Measurements from ENCODE around the gene SLC4A11. TPM values are rescaled to one million over a fixed set of nuclear protein-coding genes. Genes with fewer than 3 reads are reported as not detected.

SLC4A11 gene
- total RNA-seq, 1 experiment from 2014 or later: 0.24 TPM

DNA sequence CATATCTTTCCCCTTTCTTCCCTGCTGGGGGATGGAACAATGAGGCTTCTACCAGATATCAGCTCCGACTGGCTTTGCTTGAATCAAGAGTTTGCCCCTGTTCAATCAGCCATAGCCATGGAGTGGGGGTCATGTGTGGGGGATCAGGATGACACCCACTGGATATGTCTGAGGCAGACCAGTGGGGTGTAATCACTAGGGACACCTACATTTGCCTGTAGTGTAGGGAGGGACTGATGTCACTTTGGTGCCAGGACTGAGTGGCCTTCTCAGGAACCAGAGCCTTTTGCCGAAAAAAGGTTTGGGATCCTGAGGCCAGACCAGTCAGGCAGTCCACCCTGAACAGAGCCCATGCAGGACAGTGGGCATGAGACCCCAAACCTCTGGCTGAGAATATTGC is 28.6 kb downstream of the SLC4A11 start:
- Histone ChIP-seq H3K4me3 (peak overlapping the region; percentile 92), H3K27me3 (replicated peaks) (no peaks in the 10 kb centered on the region), H3K9me3 (replicated peaks) (no peaks in the 10 kb centered on the region), H3K4me1 (replicated peaks) (peaks cover 15% of the 10 kb centered on the region), H3K27ac (0 out of 2 replicates have a peak overlapping the region, but pooled peaks have one; percentile 88), H3K36me3 (peaks cover 32% of the 10 kb centered on the region)
- no peak for DNase-seq (ENCODE audit: low read depth in 1 of 2, low spot score in 2 of 2)

DNA sequence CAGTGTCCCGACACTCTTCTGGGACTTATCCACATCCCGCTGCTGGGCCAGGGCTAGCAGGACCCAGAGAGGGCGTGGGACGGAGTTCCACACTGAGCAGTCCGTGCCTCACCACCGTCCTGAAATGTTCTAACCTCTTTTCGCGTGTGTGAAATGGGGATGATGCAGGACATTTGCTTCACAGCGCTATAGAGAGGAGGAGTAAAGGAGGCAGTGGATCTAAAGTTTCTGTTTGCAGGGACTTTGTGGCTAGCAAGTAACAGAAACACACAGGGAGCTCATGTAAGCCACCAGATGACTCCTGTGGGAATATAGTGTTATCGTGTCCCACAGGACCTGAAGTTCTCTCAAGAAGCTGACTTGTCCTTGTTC is 29.1 kb downstream of the SLC4A11 start:
- Histone ChIP-seq H3K36me3 (peaks cover 29% of the 10 kb centered on the region), H3K4me1 (replicated peaks) (peaks cover 15% of the 10 kb centered on the region), H3K27me3 (replicated peaks) (no peaks in the 10 kb centered on the region), H3K4me3 (peak overlapping the region; percentile 92), H3K27ac (peak overlapping the region; percentile 88; the same call in 1 of the 2 replicates), H3K9me3 (replicated peaks) (no peaks in the 10 kb centered on the region)
- no peak for DNase-seq (ENCODE audit: low read depth in 1 of 2, low spot score in 2 of 2)

DNA sequence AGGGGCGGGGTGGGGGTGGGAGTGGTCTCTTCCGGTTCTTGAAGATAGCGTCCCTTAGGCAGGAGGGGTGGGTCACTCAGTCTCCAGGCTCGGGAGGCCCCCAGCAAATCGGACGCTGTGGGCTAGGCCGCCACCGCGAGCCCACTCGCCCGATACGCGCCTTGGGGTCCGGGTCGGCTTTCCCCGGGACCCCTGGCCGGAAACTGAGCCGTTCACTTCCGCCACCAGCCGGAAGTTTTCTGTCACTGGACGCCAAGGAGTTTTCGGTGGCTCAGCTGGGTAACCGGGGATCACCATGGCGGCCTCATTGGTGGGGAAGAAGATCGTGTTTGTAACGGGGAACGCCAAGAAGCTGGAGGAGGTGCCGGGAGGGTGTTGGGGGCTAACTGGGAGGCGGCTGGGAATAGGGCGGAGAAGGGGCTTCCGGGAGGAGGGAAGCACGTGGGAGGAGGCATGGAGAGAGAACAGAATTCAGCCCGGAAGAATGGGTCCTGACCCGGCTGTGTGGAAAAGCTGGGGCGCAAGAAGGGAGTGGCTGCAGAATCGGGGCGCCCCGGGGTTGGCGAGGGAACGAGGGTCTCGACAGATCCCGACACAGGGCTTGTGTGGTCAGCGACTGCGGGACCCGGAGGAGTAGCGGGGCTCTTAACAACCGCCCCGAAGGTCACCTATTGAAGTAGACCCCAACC is 29.6 kb downstream of the SLC4A11 start, which contains the start of gene ITPA:
Gene ITPA, plus strand, starts transcription at position 242 of the 689 bp plus-strand sequence. Its CDS starts 54 bp downstream, at position 296.
- Histone ChIP-seq H3K36me3 (peaks cover 26% of the 10 kb centered on the region), H3K4me3 (peak within 1 kb of the TSS; percentile 92), H3K9me3 (replicated peaks) (no peaks in the 10 kb centered on the region), H3K27ac (peak within 1 kb of the TSS; percentile 88), H3K4me1 (replicated peaks) (peaks cover 15% of the 10 kb centered on the region), H3K27me3 (replicated peaks) (no peaks in the 10 kb centered on the region)
- peak; percentile 60 to 61 for DNase-seq (ENCODE audit: low read depth in 1 of 2, low spot score in 2 of 2)

DNA sequence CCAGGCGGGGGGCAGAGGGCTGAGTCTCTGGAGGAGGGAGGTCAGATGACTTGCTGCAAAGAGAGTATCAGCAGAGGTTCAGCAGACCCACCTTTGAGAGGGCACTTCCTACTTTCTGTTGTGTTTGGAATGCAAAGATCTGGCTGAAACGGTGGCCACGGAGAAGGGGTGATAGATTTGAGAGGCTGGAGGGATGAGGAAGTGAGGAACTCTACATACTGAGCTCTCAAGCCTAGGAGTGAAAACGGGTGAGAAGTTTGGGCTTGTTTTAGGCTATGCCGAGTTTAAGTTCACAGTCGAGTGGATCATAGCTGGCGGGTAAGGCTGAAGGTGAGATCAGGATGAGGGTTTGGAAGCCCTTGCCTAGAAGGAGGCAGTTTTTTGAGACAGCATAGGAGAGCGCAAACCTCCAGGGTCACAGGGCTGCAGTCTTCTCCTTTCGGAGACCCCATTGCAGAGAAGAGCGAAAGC is 30.2 kb downstream of the SLC4A11 start:
- Histone ChIP-seq H3K9me3 (replicated peaks) (no peaks in the 10 kb centered on the region), H3K4me1 (replicated peaks) (peaks cover 17% of the 10 kb centered on the region), H3K27me3 (replicated peaks) (no peaks in the 10 kb centered on the region), H3K36me3 (peaks cover 23% of the 10 kb centered on the region), H3K27ac (peak overlapping the region; percentile 88), H3K4me3 (peak overlapping the region; percentile 92)
- DNase-seq (ENCODE audit: low read depth in 1 of 2, low spot score in 2 of 2): no peak

DNA sequence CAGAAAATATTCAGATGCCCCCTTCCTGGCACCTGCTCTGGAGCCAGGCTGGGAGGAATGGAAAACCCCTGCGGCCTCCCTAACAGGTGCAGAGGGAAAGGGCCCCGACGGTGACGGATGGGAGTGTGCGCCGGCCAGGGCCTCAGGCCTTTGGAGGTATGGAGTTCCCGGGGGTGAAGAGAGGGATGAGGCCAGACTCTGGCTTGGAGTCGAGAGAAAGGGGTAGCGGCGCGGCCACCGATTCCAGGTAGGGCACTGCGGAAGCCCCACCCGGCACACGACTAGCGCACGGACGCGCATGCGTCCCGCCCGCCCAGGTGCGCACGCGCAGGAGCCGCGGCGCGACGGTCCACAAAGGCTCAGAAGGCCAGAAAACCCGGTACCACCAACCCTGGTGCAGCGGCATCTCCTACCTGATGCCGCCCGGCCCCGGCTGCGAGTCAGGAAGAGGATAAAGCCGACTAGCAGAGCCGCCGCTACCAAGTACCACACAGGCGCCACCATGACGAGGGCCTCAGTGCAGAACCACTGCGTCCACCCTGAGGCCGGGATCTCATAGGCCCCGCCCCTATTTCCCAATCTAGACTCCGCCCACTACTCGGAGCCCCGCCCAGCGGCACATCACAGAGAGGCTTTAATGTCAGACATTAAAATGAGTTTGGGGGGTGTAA is 34.7 kb downstream of the SLC4A11 start, which contains the start of gene DDRGK1:
Gene DDRGK1, minus strand, starts transcription at position 559 of the 671 bp plus-strand sequence. Its CDS starts 55 bp downstream, at position 504.
- Histone ChIP-seq H3K9me3 (replicated peaks) (no peaks in the 10 kb centered on the region), H3K4me3 (peak within 1 kb of the TSS; percentile 67), H3K36me3 (peaks cover 35% of the 10 kb centered on the region), H3K27ac (no peak within 1 kb of the TSS), H3K27me3 (replicated peaks) (no peaks in the 10 kb centered on the region), H3K4me1 (replicated peaks) (peaks cover 20% of the 10 kb centered on the region)
- DNase-seq (ENCODE audit: low read depth in 1 of 2, low spot score in 2 of 2): peak; percentile 83 to 88

DNA sequence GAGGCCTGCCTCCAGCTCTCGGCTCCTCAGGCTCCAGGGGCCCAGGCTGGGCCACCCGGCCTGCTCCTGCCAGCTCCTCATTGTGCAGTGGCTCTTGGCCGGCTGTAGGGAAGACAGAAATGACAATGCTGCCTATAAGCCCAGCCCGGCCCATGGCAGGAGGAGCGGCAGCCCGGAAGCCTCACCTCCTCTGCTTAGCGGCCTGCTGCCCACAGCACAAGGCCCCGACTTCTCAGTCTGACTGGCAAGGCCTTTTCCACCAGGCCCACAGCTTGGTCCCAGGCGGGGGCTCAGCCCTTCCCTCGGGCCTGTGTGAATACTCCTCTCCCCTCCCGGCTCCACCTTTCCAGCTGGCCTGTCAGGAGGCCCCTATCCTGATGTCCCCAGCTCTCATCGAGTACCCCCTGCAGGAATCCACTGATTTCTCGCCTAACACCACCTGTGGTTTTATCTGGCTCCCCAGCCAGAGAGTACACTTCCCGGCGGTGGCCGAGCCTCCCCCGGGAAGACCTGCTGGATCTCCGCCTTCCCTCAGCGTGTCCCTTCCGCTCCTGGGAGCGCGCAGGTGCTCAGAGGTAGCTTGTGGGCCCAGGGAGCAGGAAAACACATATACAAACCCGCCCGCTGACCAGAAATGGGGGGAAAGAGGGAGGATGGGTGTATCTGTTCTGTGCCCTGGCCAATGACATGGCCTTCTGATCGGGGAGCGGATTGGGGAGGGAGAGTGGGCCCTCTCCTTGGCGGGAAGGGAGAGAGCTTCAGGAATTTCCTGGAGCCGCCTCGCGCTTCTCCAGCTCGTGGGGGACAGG is 35.5 kb downstream of the SLC4A11 start:
- peak overlapping the region; percentile 67 for H3K4me3 ChIP-seq
- no peak overlapping the region for H3K27ac ChIP-seq
- no peaks in the 10 kb centered on the region for H3K27me3 ChIP-seq (replicated peaks)
- peak in 1 of 2 experiments; percentile 19 for DNase-seq (ENCODE audit: low read depth in 1 of 2, low spot score in 2 of 2)
- H3K36me3 ChIP-seq: peaks cover 36% of the 10 kb centered on the region
- H3K9me3 ChIP-seq (replicated peaks): no peaks in the 10 kb centered on the region
- H3K4me1 ChIP-seq (replicated peaks): peaks cover 16% of the 10 kb centered on the region

DNA sequence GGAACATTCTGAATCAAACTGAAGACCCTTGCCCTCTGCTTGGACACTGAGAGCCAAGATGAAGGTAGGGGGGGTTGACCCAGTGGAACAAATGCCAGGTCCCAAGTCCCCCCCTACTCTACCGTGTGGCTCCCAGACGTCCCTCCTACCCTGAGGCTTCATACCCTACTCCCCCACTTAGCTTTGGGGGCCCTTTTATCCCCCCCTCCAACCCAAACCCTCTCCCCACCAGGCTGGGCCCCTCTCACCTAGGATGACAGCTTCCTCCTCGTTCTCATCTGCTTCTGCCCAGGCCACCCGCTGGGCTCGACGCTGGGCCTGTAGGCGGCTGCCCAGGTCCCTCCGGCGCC is 36.0 kb downstream of the SLC4A11 start:
- Histone ChIP-seq H3K36me3 (peaks cover 36% of the 10 kb centered on the region), H3K27ac (no peak overlapping the region)

DNA sequence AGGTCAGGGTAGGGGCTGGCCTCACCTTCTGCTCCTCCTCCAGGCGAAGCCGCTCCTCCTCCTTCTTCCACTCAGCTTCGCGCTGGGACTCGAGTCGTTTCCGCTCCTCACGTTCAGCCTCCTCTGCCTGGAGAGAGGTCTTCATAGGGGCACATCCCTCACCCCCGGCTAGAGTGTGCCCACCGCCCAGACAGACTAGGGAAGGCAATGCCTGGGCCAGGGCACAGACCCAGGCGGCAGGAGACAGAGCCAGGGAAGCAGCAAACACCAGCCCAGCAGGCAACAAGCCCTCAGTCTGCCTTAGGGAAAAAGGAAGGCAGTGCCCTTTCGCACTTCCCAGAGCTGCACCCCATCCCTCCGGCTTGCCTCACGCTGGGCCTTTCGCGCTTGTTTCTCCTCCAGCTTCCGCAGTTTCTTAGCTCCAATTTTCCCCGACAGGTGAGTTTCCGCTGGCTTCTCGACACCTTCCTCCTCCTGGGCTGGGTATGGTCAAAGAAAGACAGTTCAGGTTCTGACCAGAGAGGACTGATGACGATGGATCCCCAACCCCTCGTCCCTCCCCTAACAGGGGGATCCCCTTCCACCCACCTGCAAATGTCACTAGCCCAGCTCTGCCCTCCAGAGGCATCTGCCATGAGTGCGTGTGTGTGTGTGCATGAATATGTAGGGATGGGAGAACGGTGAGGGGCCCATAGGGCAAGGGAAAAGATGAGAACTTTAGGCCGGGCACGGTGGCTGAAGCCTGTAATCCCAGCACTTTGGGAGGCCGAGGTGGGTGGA is 38.8 kb downstream of the SLC4A11 start:
- no peaks in the 10 kb centered on the region for H3K27me3 ChIP-seq (replicated peaks)
- DNase-seq (ENCODE audit: low read depth in 1 of 2, low spot score in 2 of 2): no peak
- H3K9me3 ChIP-seq (replicated peaks): no peaks in the 10 kb centered on the region
- H3K4me1 ChIP-seq (replicated peaks): peaks cover 11% of the 10 kb centered on the region
- peaks cover 37% of the 10 kb centered on the region for H3K36me3 ChIP-seq
- no peak overlapping the region for H3K27ac ChIP-seq
- no peak overlapping the region for H3K4me3 ChIP-seq

More for the DNA sequence above, 36.0 kb downstream of the SLC4A11 start:
- H3K4me3 ChIP-seq: peak overlapping the region; percentile 67
- no peaks in the 10 kb centered on the region for H3K9me3 ChIP-seq (replicated peaks)
- peaks cover 11% of the 10 kb centered on the region for H3K4me1 ChIP-seq (replicated peaks)
- H3K27me3 ChIP-seq (replicated peaks): no peaks in the 10 kb centered on the region
- no peak for DNase-seq (ENCODE audit: low read depth in 1 of 2, low spot score in 2 of 2)

DNA sequence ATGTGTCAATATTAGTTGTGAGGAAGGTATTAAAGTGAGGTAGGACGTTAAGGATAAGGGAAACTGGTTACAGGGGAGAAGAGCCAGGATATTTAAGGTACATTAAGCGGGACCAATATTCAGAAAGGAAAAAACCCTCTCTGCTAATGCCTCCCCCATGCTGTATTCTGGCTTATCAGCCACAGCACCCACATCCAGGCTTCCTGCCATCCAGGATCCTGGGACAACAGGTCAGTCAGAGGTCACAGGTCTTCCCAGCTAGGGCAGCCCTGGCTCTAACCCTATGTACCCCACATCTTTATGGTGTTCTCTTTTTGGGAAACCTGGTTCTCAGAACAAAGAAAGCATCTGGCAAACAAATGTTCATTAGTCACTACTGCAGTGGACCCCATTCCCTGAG is 39.8 kb downstream of the SLC4A11 start:
- Histone ChIP-seq H3K36me3 (peaks cover 47% of the 10 kb centered on the region), H3K27ac (no peak overlapping the region), H3K27me3 (replicated peaks) (no peaks in the 10 kb centered on the region), H3K4me3 (no peak overlapping the region), H3K9me3 (replicated peaks) (no peaks in the 10 kb centered on the region), H3K4me1 (replicated peaks) (peaks cover 11% of the 10 kb centered on the region)
- DNase-seq (ENCODE audit: low read depth in 1 of 2, low spot score in 2 of 2): no peak

DNA sequence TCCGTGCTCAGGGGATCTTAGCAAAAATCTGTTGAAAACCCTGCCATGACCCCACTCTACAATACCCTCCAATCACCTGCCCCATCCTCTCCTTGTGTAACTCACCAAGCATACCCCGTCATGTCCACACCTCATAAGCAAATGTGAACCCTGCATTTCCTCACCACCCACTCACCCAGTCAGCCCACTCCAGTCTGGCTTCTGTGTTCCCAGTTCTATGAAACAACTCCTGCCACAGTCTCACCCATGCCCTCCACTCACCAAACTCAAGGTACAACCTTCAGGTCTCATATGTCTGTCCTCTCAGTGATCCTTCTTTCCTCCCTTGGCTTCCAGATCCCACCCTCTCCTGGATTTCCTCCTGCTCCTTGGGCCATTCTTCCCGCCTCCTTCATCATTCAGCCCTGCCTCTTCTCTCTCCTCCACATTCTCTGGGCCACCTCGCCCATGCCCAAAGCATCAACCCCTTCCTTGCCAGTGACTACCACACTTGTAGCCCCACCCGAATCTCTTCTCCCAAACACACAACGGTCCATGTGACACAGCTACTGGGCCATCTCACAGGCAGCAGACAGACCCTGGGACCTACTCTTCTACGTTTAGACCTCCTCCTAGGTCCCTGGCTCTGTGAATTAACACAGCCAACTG is 43.3 kb downstream of the SLC4A11 start:
- DNase-seq (ENCODE audit: low read depth in 1 of 2, low spot score in 2 of 2): no peak
- Histone ChIP-seq H3K27me3 (replicated peaks) (no peaks in the 10 kb centered on the region), H3K36me3 (peaks cover 45% of the 10 kb centered on the region), H3K4me1 (replicated peaks) (no peaks in the 10 kb centered on the region), H3K27ac (no peak overlapping the region), H3K4me3 (no peak overlapping the region), H3K9me3 (replicated peaks) (no peaks in the 10 kb centered on the region)

DNA sequence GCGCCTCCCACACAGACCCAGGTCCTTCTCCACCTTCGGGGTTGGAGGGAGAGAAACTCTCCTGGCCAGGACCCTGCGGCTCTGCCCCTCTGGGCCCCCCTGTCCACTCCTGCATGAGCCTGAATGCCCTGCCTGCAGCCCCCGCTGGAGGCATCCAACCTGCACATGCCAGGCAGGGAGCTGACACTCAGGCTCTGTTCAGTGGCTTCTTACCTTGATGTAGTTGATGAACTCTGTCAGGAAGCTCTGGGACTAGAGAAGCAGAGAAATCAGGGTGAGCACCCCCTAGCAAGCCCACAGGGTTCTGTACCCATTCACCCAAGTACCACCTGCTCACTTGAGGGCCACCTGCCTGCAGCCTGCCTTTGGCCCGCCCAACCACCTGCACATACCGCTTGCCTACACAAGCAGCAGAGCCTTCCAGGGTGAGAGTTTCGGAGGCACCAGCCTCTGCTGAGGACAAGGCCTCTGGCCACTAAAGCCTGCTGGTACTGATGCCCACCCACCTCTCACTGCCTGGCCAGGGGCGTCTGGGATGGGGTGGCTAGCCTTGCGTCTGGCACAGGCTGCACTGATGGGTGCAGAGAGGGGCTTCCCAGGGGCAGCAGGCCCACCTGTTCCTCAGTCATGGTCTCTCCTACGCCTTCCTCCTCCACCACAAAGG is 44.2 kb downstream of the SLC4A11 start:
- Histone ChIP-seq H3K9me3 (replicated peaks) (no peaks in the 10 kb centered on the region), H3K36me3 (peaks cover 41% of the 10 kb centered on the region), H3K27ac (no peak overlapping the region), H3K4me1 (replicated peaks) (no peaks in the 10 kb centered on the region), H3K27me3 (replicated peaks) (no peaks in the 10 kb centered on the region), H3K4me3 (no peak overlapping the region)
- no peak for DNase-seq (ENCODE audit: low read depth in 1 of 2, low spot score in 2 of 2)

DNA sequence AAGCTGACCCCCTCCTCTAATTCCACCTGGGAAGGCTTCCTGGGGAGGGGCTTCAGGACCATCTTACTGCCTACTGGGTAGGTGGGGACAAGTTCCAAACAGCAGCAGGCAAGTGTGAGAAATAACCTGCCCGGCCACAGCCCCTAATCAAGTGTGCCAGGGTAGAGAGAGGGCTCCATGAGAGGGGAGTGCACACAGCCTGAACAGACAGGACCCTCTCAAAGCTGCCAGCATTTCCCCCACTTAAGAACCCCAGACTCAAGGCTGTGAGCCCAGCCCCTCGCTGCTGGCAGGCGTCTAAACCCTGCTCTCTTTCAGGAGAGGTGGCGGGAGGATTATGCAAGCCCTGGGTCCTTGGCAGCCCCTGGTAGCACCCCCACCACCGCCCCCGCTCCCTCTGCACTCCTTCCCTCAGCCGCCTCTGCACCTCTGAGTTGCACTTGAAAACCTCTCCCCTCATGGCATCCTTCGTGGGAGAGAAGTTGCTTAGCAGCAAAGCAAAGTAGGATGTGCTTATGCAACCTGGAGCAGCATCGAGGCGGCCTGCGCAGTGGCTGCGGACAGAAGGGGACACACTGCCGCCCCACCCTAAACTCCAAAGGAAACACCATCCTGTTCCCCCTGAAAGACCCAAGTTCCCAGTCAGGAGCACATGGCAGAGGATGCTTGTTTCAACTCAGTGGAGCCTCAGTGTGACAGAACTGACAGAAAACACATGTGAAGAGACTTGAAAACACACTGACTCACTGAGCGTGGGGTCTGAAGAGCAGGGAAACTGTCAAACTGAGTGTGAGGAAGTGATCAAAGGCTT is 45.0 kb downstream of the SLC4A11 start:
- H3K4me1 ChIP-seq (replicated peaks): no peaks in the 10 kb centered on the region
- no peak for DNase-seq (ENCODE audit: low read depth in 1 of 2, low spot score in 2 of 2)
- H3K27ac ChIP-seq: no peak overlapping the region
- H3K4me3 ChIP-seq: no peak overlapping the region
- no peaks in the 10 kb centered on the region for H3K27me3 ChIP-seq (replicated peaks)
- peaks cover 33% of the 10 kb centered on the region for H3K36me3 ChIP-seq
- no peaks in the 10 kb centered on the region for H3K9me3 ChIP-seq (replicated peaks)
